ENCODE data around the gene NAGA.

The NAGA gene

DNA sequence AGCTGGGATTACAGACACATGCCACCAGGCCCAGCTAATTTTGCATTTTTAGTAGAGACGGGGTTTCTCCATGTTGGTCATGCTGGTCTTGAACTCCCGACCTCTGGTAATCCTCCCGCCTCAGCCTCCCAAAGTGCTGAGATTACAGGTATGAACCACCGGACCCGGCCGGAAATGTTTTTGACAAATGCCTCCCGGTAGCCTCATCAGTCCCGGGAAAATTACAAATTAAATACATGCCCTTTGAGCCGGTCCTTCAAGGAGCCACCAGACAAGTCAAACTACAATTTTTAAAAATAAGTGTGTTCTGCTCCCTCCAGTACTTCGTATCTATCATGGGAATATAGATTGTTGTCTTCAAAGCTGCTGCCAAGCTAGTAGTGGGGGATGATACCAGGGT lies 54.5 kb downstream of the NAGA start:
- DNase-seq (ENCODE audit: low read depth in 1 of 2, low spot score in 1 of 2): no peak
- TF ChIP-seq JUND (IDR thresholded peaks at IDR 0.05; ENCODE audit: low read depth): no peak
- in situ Hi-C loops (cut with HindIII; ENCODE audit: low pct_unique_long_range_greater_than_20kb, low sequenced_read_pairs): no loop called here

DNA sequence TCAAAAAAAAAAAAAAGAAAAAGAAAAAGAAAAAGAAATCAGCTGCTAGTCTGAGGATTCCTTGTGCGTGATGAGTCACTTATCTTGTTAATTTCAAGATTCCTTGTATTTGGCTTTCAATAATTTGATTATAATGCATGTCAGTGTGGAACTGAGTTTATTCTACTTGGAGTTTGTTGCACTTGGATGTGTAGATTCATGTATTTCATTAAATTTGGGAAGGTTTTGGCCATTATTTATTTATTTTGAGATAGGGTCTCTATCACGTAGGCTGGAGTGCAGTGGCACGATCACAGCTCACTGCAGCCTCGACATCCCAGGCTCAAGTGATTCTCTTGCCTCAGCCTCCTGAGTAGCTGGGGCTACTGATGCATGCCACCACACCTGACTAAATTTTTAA lies 57.2 kb downstream of the NAGA start:
- in situ Hi-C loops (cut with HindIII; ENCODE audit: low pct_unique_long_range_greater_than_20kb, low sequenced_read_pairs): no loop called here
- DNase-seq (ENCODE audit: low read depth in 1 of 2, low spot score in 1 of 2): no peak
- no peak for TF ChIP-seq JUND (IDR thresholded peaks at IDR 0.05; ENCODE audit: low read depth)

DNA sequence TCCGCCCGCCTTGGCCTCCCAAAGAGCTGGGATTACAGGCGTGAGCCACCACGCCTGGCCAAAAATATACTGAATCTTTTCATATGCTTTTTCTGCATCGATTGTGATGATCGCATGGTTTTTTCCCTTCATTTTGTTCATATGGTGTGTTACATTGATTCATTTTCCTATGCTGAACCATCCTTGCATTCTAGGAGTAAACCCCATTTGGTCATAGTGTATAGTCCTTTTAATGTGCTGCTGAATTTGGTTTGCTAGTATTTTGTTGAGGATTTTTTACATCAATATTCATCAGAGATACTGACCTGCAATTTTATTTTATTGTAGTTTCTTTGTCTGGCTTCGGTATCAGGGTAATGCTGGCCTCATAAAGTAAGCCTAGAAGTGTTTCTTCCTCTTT lies 59.8 kb downstream of the NAGA start:
- in situ Hi-C loops (cut with HindIII; ENCODE audit: low pct_unique_long_range_greater_than_20kb, low sequenced_read_pairs): no loop called here
- TF ChIP-seq JUND (IDR thresholded peaks at IDR 0.05; ENCODE audit: low read depth): no peak
- no peak for DNase-seq (ENCODE audit: low read depth in 1 of 2, low spot score in 1 of 2)

All from T47D (cell line).